ENCODE measurements around the gene SH2D3C.

DNA sequence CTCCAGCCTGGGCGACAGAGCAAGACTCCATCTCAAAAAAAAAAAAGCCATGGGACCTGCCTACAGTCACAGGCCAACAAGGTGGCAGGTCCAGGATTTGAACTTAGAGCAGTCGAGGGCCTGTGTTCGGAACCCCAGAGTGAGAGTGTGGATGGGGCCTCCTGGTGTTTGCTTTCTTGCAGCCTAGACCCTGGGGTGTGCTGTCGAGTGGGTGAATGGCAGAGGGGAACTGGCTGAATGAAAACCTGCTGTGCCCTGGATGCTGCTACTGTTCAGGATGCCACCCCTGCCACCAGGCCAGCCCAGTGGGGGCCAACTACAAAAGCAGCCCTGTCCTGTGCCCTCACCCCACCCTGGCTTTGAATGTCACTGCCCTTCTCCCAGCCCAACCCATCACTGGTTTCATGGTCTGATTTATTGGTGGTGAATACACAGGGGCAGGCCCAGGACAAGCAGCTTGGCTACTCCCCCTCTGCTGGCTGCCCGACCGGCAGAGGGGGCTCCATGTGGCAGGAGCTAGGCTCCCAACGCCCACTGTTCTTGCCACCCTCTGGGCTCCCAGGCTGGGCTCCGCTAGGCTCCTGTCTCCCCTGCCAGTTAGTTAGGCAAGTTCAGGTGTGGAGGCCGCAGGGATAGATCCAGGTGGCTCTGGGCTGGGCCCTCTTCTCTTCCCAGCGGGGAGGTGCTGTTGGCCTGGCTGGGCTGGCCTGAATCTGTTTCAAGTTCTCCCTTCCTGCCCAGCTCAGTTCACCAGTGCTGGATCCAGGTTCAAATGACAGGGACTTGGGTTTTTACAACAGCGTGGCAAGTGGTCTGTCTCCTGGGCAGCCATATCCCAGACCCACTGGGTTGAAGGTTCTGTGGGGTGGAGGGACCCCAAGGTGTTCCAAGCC is 36.4 kb upstream of the SH2D3C start:
- TF ChIP-seq, protein P1, sequence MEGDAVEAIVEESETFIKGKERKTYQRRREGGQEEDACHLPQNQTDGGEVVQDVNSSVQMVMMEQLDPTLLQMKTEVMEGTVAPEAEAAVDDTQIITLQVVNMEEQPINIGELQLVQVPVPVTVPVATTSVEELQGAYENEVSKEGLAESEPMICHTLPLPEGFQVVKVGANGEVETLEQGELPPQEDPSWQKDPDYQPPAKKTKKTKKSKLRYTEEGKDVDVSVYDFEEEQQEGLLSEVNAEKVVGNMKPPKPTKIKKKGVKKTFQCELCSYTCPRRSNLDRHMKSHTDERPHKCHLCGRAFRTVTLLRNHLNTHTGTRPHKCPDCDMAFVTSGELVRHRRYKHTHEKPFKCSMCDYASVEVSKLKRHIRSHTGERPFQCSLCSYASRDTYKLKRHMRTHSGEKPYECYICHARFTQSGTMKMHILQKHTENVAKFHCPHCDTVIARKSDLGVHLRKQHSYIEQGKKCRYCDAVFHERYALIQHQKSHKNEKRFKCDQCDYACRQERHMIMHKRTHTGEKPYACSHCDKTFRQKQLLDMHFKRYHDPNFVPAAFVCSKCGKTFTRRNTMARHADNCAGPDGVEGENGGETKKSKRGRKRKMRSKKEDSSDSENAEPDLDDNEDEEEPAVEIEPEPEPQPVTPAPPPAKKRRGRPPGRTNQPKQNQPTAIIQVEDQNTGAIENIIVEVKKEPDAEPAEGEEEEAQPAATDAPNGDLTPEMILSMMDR (IDR thresholded peaks at IDR 0.05; ENCODE audit: low read length): no peak
- TF ChIP-seq EZH2 (optimal IDR thresholded peaks at IDR 0.05; ENCODE audit: low read depth, low read length): no peak
